H9 (cell line): Measurements from ENCODE around the gene KLHL18. TPM values are rescaled to one million over a fixed set of nuclear protein-coding genes. Genes with fewer than 3 reads are reported as not detected.

ENCODE experiments used
- DNase-seq: peaks from one replicate; pipeline ENCODE4 v3.0.0-alpha.2; 2017
- H2AFZ ChIP-seq: one replicate; pipeline ENCODE4 v1.6.1; 2013; ENCODE audit warnings: mild to moderate bottlenecking, low read length, control low read depth, moderate library complexity
- H2AK5ac ChIP-seq: 2 replicates; pipeline ENCODE4 v1.6.1; 2013; ENCODE audit warnings: low read length, control low read depth, mixed read lengths; ENCODE audit not compliant: insufficient read length
- H2BK120ac ChIP-seq: one replicate; pipeline ENCODE4 v1.6.1; 2013; ENCODE audit warnings: low read depth, mild to moderate bottlenecking, low read length, control low read depth, inconsistent platforms; ENCODE audit not compliant: poor library complexity, severe bottlenecking
- H2BK12ac ChIP-seq: 2 replicates; pipeline ENCODE4 v1.6.1; 2013; ENCODE audit warnings: low read length, control low read depth, mixed read lengths, low read depth; ENCODE audit not compliant: insufficient read length
- H2BK15ac ChIP-seq: 2 replicates; pipeline ENCODE4 v1.6.1; 2013; ENCODE audit warnings: low read depth, low read length, control low read depth
- H2BK20ac ChIP-seq: one replicate; pipeline ENCODE4 v1.6.1; 2013; ENCODE audit warnings: low read depth, mild to moderate bottlenecking, low read length, control low read depth, inconsistent platforms; ENCODE audit not compliant: poor library complexity, severe bottlenecking
- H2BK5ac ChIP-seq: 2 replicates; pipeline ENCODE4 v1.6.1; 2013; ENCODE audit warnings: low read length, control low read depth, mixed read lengths; ENCODE audit not compliant: insufficient read length
- H3K14ac ChIP-seq: 2 replicates; pipeline ENCODE4 v1.6.1; 2013; ENCODE audit warnings: low read length, control low read depth; ENCODE audit not compliant: insufficient read depth
- H3K18ac ChIP-seq: 2 replicates; pipeline ENCODE4 v1.6.1; 2013; ENCODE audit warnings: low read depth, mild to moderate bottlenecking, mixed read lengths, low read length, control low read depth; ENCODE audit not compliant: insufficient read length
- H3K23ac ChIP-seq: 2 replicates; pipeline ENCODE4 v1.6.1; 2013; ENCODE audit warnings: low read length, control low read depth, mixed read lengths, low read depth; ENCODE audit not compliant: insufficient read length
- H3K23me2 ChIP-seq: 2 replicates; pipeline ENCODE4 v1.6.1; 2013; ENCODE audit warnings: low read depth, mild to moderate bottlenecking, mixed read lengths, low read length, control low read depth; ENCODE audit not compliant: insufficient read length, poor library complexity, severe bottlenecking
- H3K27ac ChIP-seq: 2 replicates; pipeline ENCODE4 v1.5.1; 2013; ENCODE audit warnings: low read length, control low read depth, mixed read lengths, low read depth; ENCODE audit not compliant: insufficient read length
- H3K27me3 ChIP-seq: 2 replicates; pipeline ENCODE4 v1.6.1; 2013; ENCODE audit warnings: low read length, control low read depth, inconsistent platforms; ENCODE audit not compliant: insufficient read depth
- H3K4ac ChIP-seq: 2 replicates; pipeline ENCODE4 v1.6.1; 2013; ENCODE audit warnings: low read depth, mild to moderate bottlenecking, control low read depth, inconsistent platforms, low read length, moderate library complexity
- H3K4me1 ChIP-seq: 2 replicates; pipeline ENCODE4 v1.6.1; 2013; ENCODE audit warnings: low read length, control low read depth, inconsistent platforms; ENCODE audit not compliant: insufficient read depth
- H3K4me2 ChIP-seq: 2 replicates; pipeline ENCODE4 v1.6.1; 2013; ENCODE audit warnings: low read length, control low read depth, mixed read lengths; ENCODE audit not compliant: insufficient read length, insufficient read depth
- H3K56ac ChIP-seq: 2 replicates; pipeline ENCODE4 v1.6.1; 2013; ENCODE audit warnings: low read depth, mild to moderate bottlenecking, mixed read lengths, low read length, control low read depth; ENCODE audit not compliant: insufficient read length
- H3K79me1 ChIP-seq: 2 replicates; pipeline ENCODE4 v1.6.1; 2013; ENCODE audit warnings: low read depth, mild to moderate bottlenecking, moderate library complexity, low read length, control low read depth, inconsistent platforms; ENCODE audit not compliant: insufficient read depth, poor library complexity, severe bottlenecking
- H3K79me2 ChIP-seq: 2 replicates; pipeline ENCODE4 v1.6.1; 2013; ENCODE audit warnings: low read length, control low read depth, inconsistent platforms; ENCODE audit not compliant: insufficient read depth
- H3K9ac ChIP-seq: 2 replicates; pipeline ENCODE4 v1.6.1; 2013; ENCODE audit warnings: low read length, control low read depth, mixed read lengths; ENCODE audit not compliant: insufficient read length; ENCODE audit errors: extremely low read depth
- H3K9me3 ChIP-seq: one replicate; pipeline ENCODE4 v1.6.1; 2013; ENCODE audit warnings: low read depth, low read length, inconsistent platforms; ENCODE audit not compliant: control insufficient read depth
- H3T11ph ChIP-seq: one replicate; pipeline ENCODE4 v1.6.1; 2013; ENCODE audit warnings: mild to moderate bottlenecking, low read length, control low read depth, inconsistent platforms
- H4K20me1 ChIP-seq: one replicate; pipeline ENCODE4 v1.6.1; 2013; ENCODE audit not compliant: control insufficient read depth, insufficient read length, insufficient read depth
- H4K5ac ChIP-seq: 2 replicates; pipeline ENCODE4 v1.6.1; 2013; ENCODE audit warnings: low read depth, mild to moderate bottlenecking, mixed read lengths, low read length, control low read depth; ENCODE audit not compliant: insufficient read length
- H4K8ac ChIP-seq: replicated peaks from 2 replicates; pipeline ENCODE4 v1.6.1; 2013; ENCODE audit warnings: low read length, control low read depth, mixed read lengths, low read depth; ENCODE audit not compliant: insufficient read length
- H4K91ac ChIP-seq: 2 replicates; pipeline ENCODE4 v1.6.1; 2013; ENCODE audit warnings: low read depth, mild to moderate bottlenecking, moderate library complexity, mixed read lengths, low read length, control low read depth; ENCODE audit not compliant: insufficient read length
- H3K27ac Mint-ChIP-seq, 3 experiments: 2 replicates in 2 of 3; 3 replicates in 1 of 3; pipeline ENCODE4 v1.8.0; 2020 to 2021; ENCODE audit warnings: mixed read lengths in 3 of 3, mild to moderate bottlenecking in 1 of 3, moderate library complexity in 1 of 3
- H3K27me3 Mint-ChIP-seq: 2 replicates; pipeline ENCODE4 v1.8.0; 2021; ENCODE audit warnings: low read depth, mild to moderate bottlenecking, moderate library complexity, mixed read lengths
- H3K36me3 Mint-ChIP-seq, 3 experiments: 2 replicates in 2 of 3; 3 replicates in 1 of 3; pipeline ENCODE4 v1.8.0; 2020 to 2021; ENCODE audit warnings: low read depth in 3 of 3, mixed read lengths in 3 of 3; ENCODE audit not compliant: insufficient read depth in 1 of 3
- H3K4me1 Mint-ChIP-seq, 2 experiments: 2 replicates each; pipeline ENCODE4 v1.8.0; 2020; ENCODE audit warnings: mixed read lengths in 2 of 2
- H3K4me3 Mint-ChIP-seq, 2 experiments: 2 replicates in 1 of 2; 3 replicates in 1 of 2; pipeline ENCODE4 v1.8.0; 2020 to 2021; ENCODE audit warnings: mild to moderate bottlenecking in 2 of 2, mixed read lengths in 2 of 2, moderate library complexity in 1 of 2
- H3K9me3 Mint-ChIP-seq, 2 experiments: 2 replicates in 1 of 2; 3 replicates in 1 of 2; pipeline ENCODE4 v1.8.0; 2020; ENCODE audit warnings: mild to moderate bottlenecking in 2 of 2, mixed read lengths in 2 of 2, moderate library complexity in 1 of 2
- CTCF ChIP-seq: fragments of 200-600 bp; sonication (generic); conservative IDR thresholded peaks from 3 replicates; pipeline ENCODE4 v1.8.0; 2021; ENCODE audit warnings: antibody characterized with exemption, mild to moderate bottlenecking
- WGBS: extraction: QIAGEN DNeasy Blood & Tissue Kit; methylation state at CpG from one replicate; pipeline ENCODE4 v1.1.7; 2013; ENCODE audit warnings: missing lambda C conversion rate, low lambda C conversion rate, mixed read lengths; ENCODE audit not compliant: insufficient read length; ENCODE audit errors: extremely low coverage; 5-methylcytosine and 5-hydroxymethylcytosine counted together
- total RNA-seq: library from RNA; stranded (reverse); gene quantifications from 2 replicates; pipeline ENCODE4 v1.2.1, GENCODE V29; 2021

KLHL18 gene
- total RNA-seq, 1 experiment from 2014 or later, result 55.3 TPM

GRCh38 chr3:47344971-47345370 lies 62.2 kb downstream of the KLHL18 start:
- no peak overlapping the region for H2BK5ac ChIP-seq
- H4K91ac ChIP-seq, result no peak overlapping the region
- H3K27ac ChIP-seq, result no peak overlapping the region
- no peak overlapping the region for H4K8ac ChIP-seq
- H3K23ac ChIP-seq, result no peak overlapping the region
- no peak overlapping the region for H2BK12ac ChIP-seq
- WGBS, result no CpG with 5 or more reads among the region's 6 CpGs
- no peak for DNase-seq
- TF ChIP-seq CTCF, result no peak
- H4K20me1 ChIP-seq, result no peaks in the 10 kb centered on the region
- no peaks in the 10 kb centered on the region for H3K4me1 ChIP-seq
- no peaks in the 10 kb centered on the region for H3K79me1 ChIP-seq
- H2AFZ ChIP-seq, result no peak overlapping the region
- H3K27me3 ChIP-seq, result no peaks in the 10 kb centered on the region
- Mint-ChIP-seq H3K36me3 (peaks cover 29 to 49% (median 32%) of the 10 kb centered on the region in 3 experiments; a peak in 6 of 7 replicates), H3K4me1 (peaks cover 5 to 6% of the 10 kb centered on the region in 2 experiments; a peak in 2 of 4 replicates), H3K27me3 (no peaks in the 10 kb centered on the region), H3K9me3 (no peaks in the 10 kb centered on the region), H3K4me3 (no peak overlapping the region), H3K27ac (no peak overlapping the region; a peak in 3 of 7 replicates)
- H3K9ac ChIP-seq, result no peak overlapping the region
- H3K56ac ChIP-seq, result no peak overlapping the region
- H2AK5ac ChIP-seq, result no peak overlapping the region
- H3T11ph ChIP-seq, result no peak overlapping the region
- no peak overlapping the region for H2BK15ac ChIP-seq
- no peak overlapping the region for H3K4ac ChIP-seq
- H3K79me2 ChIP-seq, result no peaks in the 10 kb centered on the region
- no peaks in the 10 kb centered on the region for H3K9me3 ChIP-seq
- no peak overlapping the region for H4K5ac ChIP-seq
- H2BK120ac ChIP-seq, result no peak overlapping the region
- no peak overlapping the region for H2BK20ac ChIP-seq
- no peak overlapping the region for H3K14ac ChIP-seq
- no peak overlapping the region for H3K4me2 ChIP-seq
- H3K18ac ChIP-seq, result no peak overlapping the region
- H3K23me2 ChIP-seq, result no peaks in the 10 kb centered on the region
